ENCODE data around the gene SEC23B. TPM values are rescaled to one million over a fixed set of nuclear protein-coding genes. Genes with fewer than 3 reads are reported as not detected.

SEC23B gene
- total and polyA plus RNA-seq, 2 of the 8 experiments (the other 6 are each of a cell fraction or from before 2014, with no cell fraction given) = 53.3 to 62.8 TPM

GRCh38 chr20:18515973-18516372 lies 8.2 kb downstream of the SEC23B start:
- Histone ChIP-seq H2BK12ac (ENCODE audit: low read depth, low read length) (no peak overlapping the region), H3K27me3 (replicated peaks in 1 of 4; ENCODE audit: control insufficient read depth in 3 of 4, extremely low read depth in 1 of 4, insufficient read depth in 3 of 4, low read length in 3 of 4) (no peaks in the 10 kb centered on the region), H2BK20ac (ENCODE audit: low read length) (no peak overlapping the region), H2BK5ac (ENCODE audit: low read depth, low read length) (no peak overlapping the region), H3K18ac (ENCODE audit: extremely low read depth, low read length) (no peak overlapping the region), H3K36me3 (ENCODE audit: control insufficient read depth in 2 of 4, insufficient read depth in 4 of 4, low read length in 3 of 4) (peaks cover 3 to 41% (median 21%) of the 10 kb centered on the region in 4 experiments; a peak in 7 of 8 replicates), H4K5ac (ENCODE audit: insufficient read length, low read depth, low read length) (no peak overlapping the region), H3K56ac (replicated peaks; ENCODE audit: insufficient read length, low read depth, low read length) (no peak overlapping the region), H3K4me2 (ENCODE audit: insufficient read depth in 1 of 2, low read depth in 2 of 2, low read length in 2 of 2) (no peak overlapping the region), H3K79me2 (ENCODE audit: control insufficient read depth in 1 of 2, insufficient read depth in 2 of 2, low read length in 2 of 2) (no peaks in the 10 kb centered on the region; a peak in 1 of 4 replicates), H3K4ac (replicated peaks; ENCODE audit: insufficient read length, low read depth, low read length) (no peak overlapping the region), H3K79me1 (ENCODE audit: low read depth, low read length) (no peaks in the 10 kb centered on the region), H2BK120ac (replicated peaks; ENCODE audit: low read depth, low read length) (no peak overlapping the region), H3K14ac (ENCODE audit: insufficient read length) (no peak overlapping the region), H4K20me1 (replicated peaks in 1 of 2; ENCODE audit: control insufficient read depth in 1 of 2, insufficient read depth in 2 of 2, low read length in 2 of 2) (peaks cover 3 to 5% of the 10 kb centered on the region in 2 experiments), H3K27ac (ENCODE audit: low read depth, low read length) (no peak overlapping the region), H3K9me3 (ENCODE audit: insufficient read depth in 2 of 2, low read depth in 1 of 2, low read length in 1 of 2) (no peaks in the 10 kb centered on the region), H3K23ac (ENCODE audit: insufficient read length) (no peak overlapping the region), H2AK5ac (ENCODE audit: low read depth, low read length) (no peak overlapping the region), H3K4me1 (replicated peaks in 1 of 4; ENCODE audit: control insufficient read depth in 3 of 4, insufficient read depth in 4 of 4, low read length in 3 of 4) (no peaks in the 10 kb centered on the region), H3K4me3 (ENCODE audit: extremely low read depth in 1 of 4, insufficient read depth in 2 of 4, low read depth in 3 of 4, low read length in 4 of 4) (no peak overlapping the region), H4K8ac (ENCODE audit: extremely low read depth, insufficient read depth, low read length) (no peak overlapping the region), H3K23me2 (ENCODE audit: low read depth, low read length) (no peaks in the 10 kb centered on the region), H2AFZ (ENCODE audit: low read length) (no peak overlapping the region), H2BK15ac (ENCODE audit: low read length) (no peak overlapping the region), H4K91ac (replicated peaks; ENCODE audit: insufficient read length, low read length) (no peak overlapping the region), H3K9ac (replicated peaks in 1 of 4; ENCODE audit: extremely low read depth in 1 of 4, low read depth in 3 of 4, low read length in 3 of 4) (no peak overlapping the region)
- ChIA-PET CTCF (ENCODE audit: partially characterized antibody) (no interaction called here), POLR2A (ENCODE audit: partially characterized antibody) (interaction anchor here (1.4 kb wide), 1 partner anchor 9 kb away, joined by 3 read pairs; no protein-coding TSS in a partner anchor)
- TF ChIP-seq POLR2AphosphoS5 (IDR thresholded peaks at IDR 0.05; ENCODE audit: low read depth, low read length) (no peak), KDM1A (IDR thresholded peaks at IDR 0.05; ENCODE audit: borderline replicate concordance, low read length) (no peak), E2F6 (IDR thresholded peaks at IDR 0.05) (no peak), FOSL1 (IDR thresholded peaks at IDR 0.05; ENCODE audit: insufficient read depth, low read depth, low read length) (no peak), EGR1 (IDR thresholded peaks at IDR 0.05; ENCODE audit: borderline replicate concordance, low read depth, low read length) (no peak), TCF12 (IDR thresholded peaks at IDR 0.05; ENCODE audit: low read depth, low read length) (no peak), RNF2 (IDR thresholded peaks at IDR 0.05; ENCODE audit: borderline replicate concordance, low read depth, low read length, missing control alignments, poor library complexity, severe bottlenecking) (no peak), SRF (IDR thresholded peaks at IDR 0.05; ENCODE audit: low read depth, low read length) (no peak), TEAD4 (IDR thresholded peaks at IDR 0.05; ENCODE audit: low read depth, low read length) (no peak), SAP30 (IDR thresholded peaks at IDR 0.05; ENCODE audit: insufficient read depth, insufficient replicate concordance, low read length) (no peak), HDAC2 (IDR thresholded peaks at IDR 0.05; ENCODE audit: borderline replicate concordance in 1 of 2, low read depth in 2 of 2, low read length in 2 of 2) (no peak), CEBPB (IDR thresholded peaks at IDR 0.05; ENCODE audit: low read depth, low read length) (no peak)
- FAIRE-seq = no peak
- DNase-seq (ENCODE audit: low read depth in 1 of 2, low spot score in 2 of 2) = no peak

Measured in H1 (cell line).